HEK293T (cell line): ENCODE measurements around the gene MAP4K4.

Experiments used
- BHLHE40 ChIP-seq: fragments of 450-650 bp; IDR thresholded peaks from 2 replicates; pipeline ENCODE4 v1.6.1; 2016; ENCODE audit warnings: mild to moderate bottlenecking, moderate library complexity, borderline replicate concordance
- CTBP1 ChIP-seq: fragments of 450-650 bp; IDR thresholded peaks from 2 replicates; pipeline ENCODE4 v1.6.1; 2016; ENCODE audit warnings: borderline replicate concordance
- ELF4 ChIP-seq: fragments of 450-650 bp; IDR thresholded peaks from 2 replicates; pipeline ENCODE4 v1.6.1; 2017; ENCODE audit warnings: antibody characterized with exemption
- FOXA1 ChIP-seq: fragments of 450-650 bp; IDR thresholded peaks from 2 replicates; pipeline ENCODE4 v1.6.1; 2016; ENCODE audit warnings: mild to moderate bottlenecking
- FOXK2 ChIP-seq: fragments of 450-650 bp; IDR thresholded peaks from 2 replicates; pipeline ENCODE4 v1.6.1; 2016; ENCODE audit warnings: mild to moderate bottlenecking
- FOXM1 ChIP-seq: fragments of 450-650 bp; IDR thresholded peaks from 2 replicates; pipeline ENCODE4 v1.6.1; 2017; ENCODE audit warnings: mild to moderate bottlenecking, borderline replicate concordance
- HDGF ChIP-seq: fragments of 450-650 bp; IDR thresholded peaks from 2 replicates; pipeline ENCODE4 v1.6.1; 2017; ENCODE audit warnings: antibody characterized with exemption, borderline replicate concordance
- L3MBTL2 ChIP-seq: fragments of 450-650 bp; conservative IDR thresholded peaks from 2 replicates; pipeline ENCODE4 v1.6.1; 2016; ENCODE audit warnings: mild to moderate bottlenecking
- NFRKB ChIP-seq: fragments of 450-650 bp; IDR thresholded peaks from 2 replicates; pipeline ENCODE4 v1.6.1; 2016; ENCODE audit warnings: mild to moderate bottlenecking, moderate library complexity
- SP1 ChIP-seq: fragments of 450-650 bp; IDR thresholded peaks from 2 replicates; pipeline ENCODE4 v1.6.1; 2017
- SUZ12 ChIP-seq: fragments of 450-650 bp; IDR thresholded peaks from 2 replicates; pipeline ENCODE4 v1.6.1; 2016; ENCODE audit warnings: mild to moderate bottlenecking
- TARDBP ChIP-seq: fragments of 450-650 bp; IDR thresholded peaks from 2 replicates; pipeline ENCODE4 v1.6.1; 2016

GRCh38 chr2:101744832-101745231 is 47.3 kb downstream of the MAP4K4 start:
- TF ChIP-seq SUZ12 (no peak), SP1 (no peak), BHLHE40 (no peak), NFRKB (no peak), TARDBP (no peak), L3MBTL2 (no peak), HDGF (no peak), FOXM1 (no peak), FOXA1 (no peak), FOXK2 (no peak), ELF4 (no peak), CTBP1 (no peak)
